G401.6 (cell line): ENCODE measurements around the gene COX5B.
"Not testable (repeated sequence)": the region's sequence is repeated elsewhere in the genome, so short reads cannot be mapped to it uniquely, and the experiment has no call there.

Source experiments
- FAIRE-seq: peaks from 2 replicates; lab custom pipeline; 2012; peaks lifted over from hg19 to GRCh38; lab: Jason Lieb, UNC

Gene COX5B, protein sequence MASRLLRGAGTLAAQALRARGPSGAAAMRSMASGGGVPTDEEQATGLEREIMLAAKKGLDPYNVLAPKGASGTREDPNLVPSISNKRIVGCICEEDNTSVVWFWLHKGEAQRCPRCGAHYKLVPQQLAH

DNA sequence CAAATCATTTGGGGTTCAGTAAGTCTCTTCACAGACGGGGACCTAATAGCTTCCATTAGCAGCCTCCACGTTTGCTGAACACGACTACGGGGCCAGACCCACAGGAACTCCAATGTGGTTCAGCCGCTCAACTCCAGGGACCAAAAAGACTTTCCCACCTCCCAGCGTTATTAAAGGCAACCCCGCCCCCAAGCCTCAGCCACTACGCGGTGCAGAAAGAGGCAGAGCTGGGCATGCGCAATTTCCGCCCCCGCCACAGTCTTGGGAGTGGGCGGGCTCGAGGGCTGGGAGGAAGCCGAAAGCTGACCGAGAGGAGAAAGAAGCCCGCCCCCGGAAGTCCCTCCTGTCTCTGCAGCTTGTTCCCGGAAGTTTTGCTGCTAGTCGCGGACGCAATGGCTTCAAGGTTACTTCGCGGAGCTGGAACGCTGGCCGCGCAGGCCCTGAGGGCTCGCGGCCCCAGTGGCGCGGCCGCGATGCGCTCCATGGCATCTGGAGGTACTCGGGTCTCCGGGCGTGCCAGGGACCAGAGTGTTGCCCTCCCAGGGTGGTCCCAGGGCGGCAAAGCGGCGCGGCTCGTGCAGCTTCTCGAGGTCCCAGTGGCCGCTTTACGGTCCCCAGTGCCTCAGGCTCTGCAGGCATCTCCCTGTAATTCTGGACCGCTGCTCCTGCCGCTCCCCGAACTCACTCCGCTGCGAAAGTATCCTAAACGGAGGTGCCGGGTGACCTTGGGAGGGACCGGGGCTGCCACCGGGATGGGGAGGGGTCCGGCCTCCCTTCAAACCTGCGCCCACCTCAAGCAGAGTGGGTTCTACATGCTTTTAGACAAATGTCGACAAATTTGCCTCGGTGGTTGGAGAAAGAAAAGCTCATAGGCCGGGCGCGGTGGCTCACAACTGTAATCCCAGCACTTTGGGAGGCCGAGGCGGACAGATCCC, at the start of gene COX5B:
TSS of gene COX5B (plus strand) at position 368 of the 935 bp plus-strand sequence. CDS start at position 393, 25 bp downstream.
- FAIRE-seq = peak; percentile 96

DNA sequence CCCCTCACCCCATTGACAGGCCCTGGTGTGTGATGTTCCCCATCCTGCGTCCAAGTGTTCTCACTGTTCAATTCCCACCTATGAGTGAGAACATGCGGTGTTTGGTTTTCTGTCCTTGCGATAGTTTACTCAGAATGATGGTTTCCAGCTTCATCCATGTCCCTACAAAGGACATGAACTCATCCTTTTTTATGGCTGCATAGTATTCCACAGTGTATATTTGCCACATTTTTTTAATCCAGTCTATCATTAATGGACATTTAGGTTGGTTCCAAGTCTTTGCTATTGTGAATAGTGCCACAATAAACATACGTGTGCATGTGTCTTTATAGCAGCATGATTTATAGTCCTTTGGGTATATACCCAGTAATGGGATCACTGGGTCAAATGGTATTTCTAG, 49.7 kb upstream of the COX5B start:
- FAIRE-seq = not testable (repeated sequence)

DNA sequence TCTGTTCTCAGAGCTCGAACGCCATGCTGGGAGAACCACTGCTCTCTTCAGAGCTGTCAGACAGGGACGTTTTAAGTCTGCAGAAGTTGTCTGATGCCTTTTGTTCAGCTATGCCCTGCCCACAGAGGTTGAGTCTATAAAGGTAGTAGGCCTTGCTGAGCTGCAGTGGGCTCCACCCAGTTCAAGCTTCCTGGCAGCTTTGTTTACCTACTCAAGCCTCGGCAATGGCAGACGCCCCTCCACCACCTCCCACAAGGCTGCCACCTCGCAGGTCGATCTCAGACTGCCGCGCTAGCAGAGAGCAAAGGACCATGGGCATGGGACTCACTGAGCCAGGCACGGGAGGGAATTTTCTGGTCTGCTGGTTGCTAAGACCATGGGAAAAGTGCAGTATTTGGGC, 44.3 kb upstream of the COX5B start:
- FAIRE-seq = not testable (repeated sequence)

DNA sequence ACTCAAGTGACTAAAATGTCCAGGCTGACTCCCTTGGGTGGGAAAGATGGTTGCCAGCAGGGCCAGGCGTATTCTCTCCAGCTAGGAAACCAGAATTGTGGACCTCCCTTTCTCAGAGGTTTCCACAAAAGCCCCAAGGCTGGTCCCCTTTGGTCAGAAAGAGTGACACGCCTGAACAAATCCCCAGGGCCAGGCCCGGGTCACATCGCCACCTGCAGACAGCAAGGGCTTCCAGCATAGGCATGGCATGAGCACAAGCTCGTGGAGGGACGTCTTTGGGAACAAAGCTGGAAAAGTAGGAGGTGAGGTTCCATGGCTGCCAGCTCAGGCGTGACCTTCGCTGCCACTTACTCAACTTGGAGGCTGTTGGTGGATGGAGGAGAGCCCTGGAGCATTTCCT, 40.8 kb upstream of the COX5B start:
- not testable (repeated sequence) for FAIRE-seq

DNA sequence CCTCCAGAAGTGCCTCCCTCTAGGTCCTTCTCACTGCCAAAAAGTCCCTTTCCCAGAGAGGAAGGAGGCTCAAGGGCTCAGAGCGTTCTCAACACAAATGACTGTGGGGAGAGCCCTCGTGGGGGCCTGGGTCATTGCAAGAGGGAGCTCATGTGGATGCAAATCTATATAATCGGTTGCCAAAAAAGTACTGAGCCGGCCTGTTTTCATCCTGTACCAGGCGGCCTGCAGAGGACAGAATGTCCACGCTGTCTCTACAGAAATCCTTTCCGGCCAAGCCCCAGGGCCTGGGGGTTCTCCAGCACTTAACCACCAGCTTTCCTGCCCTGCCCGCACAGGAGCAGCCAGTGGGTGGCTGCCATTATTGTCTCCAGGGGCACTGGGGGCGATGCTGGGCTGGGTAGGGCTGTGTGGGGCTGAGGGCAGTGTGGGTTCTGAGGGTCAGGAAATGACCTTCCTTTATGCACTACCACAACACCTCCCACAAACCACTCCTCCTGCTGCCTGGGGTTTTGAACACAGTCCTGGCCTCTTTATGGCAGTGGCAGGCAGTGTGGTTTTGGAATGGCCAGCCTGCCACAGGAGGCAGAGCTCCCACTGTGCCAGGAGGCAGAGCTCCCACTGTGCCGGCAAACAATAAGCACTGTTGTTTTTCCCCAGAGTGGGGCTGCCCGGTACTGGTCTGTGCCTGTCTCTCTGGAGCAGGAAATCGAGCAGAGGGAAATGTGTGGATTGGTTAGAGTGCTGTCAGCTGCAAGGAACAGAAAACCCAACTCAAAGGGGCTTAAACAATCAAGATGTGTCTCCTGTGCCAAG, 40.1 kb upstream of the COX5B start:
- FAIRE-seq = not testable (repeated sequence)

DNA sequence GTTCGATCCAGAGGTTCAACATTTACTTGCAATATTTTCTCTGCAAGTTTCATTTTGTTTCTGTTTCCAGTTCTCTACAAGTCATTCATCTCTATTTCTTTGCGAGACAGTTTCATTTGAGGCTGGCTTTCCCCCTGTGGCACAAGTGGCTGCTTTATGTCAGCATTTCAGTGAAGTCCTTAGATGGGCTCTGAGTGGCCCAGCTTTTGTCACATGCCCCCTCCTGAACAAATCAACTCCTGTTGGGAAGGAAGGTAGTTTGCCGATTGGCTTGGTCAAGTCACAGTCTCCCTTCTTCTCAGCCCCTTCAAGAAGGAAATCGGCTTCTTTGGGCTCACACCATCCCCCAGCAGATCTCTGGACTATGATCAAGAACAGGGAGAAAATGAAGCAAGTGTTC, 37.1 kb upstream of the COX5B start:
- FAIRE-seq = not testable (repeated sequence)

DNA sequence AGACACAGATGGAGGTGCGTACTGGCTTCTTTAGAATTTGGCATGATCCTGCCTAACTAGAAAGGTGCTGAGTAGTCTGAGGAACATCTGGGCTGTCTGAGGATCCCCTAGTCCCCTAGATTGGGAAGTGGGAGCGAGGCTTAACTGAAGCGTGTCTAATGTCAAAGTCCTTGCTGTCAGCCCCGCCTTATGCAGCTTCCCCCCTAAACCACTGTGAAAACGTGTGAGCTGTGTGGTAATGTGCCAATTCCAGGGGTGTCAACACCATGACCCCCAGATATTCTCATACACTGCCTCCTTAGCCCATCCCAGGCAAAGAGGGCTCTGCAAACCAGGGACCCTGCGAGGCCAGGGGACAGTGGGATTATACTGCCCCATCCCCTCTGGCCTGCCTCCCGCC, 34.0 kb upstream of the COX5B start:
- not testable (repeated sequence) for FAIRE-seq

DNA sequence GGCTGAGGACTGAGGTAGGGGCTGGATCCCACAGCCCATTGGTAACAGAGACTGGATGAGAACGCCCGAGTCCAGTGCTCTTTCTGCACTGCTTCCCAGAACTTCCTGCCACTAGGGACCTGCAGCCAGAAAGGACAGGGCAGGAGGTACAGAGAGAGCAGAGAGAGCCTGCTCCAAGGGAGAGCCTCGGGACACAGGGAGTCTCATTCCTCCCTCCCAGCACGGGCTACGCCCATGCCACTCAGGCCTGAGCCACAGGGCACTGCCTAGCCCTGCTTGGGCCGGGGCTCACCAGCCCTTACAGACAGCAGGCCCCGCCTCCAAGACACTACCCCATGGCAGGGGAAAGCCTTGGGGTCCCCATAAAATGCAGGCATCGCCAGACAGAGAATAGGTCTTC, 30.1 kb upstream of the COX5B start:
- not testable (repeated sequence) for FAIRE-seq

DNA sequence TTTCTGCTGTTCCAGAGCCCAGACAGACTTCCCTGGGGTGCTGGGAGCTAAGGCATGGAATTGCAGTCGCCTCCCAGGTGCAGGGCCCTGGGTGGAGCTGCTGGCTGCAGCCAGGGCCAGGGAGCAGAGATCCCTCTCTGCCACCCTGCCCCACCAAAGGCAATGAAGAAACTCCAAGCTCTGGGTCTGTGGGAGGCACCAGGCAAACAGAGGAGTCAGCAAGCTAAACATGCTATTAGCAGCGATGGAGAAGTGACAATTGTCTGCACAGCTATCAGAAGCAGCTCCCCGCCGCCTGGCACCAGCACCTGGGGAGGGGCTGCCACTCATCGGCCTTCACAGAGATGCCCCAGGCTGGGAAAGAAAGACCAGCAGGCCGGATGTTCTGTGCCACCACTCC, 28.0 kb upstream of the COX5B start:
- no peak for FAIRE-seq

DNA sequence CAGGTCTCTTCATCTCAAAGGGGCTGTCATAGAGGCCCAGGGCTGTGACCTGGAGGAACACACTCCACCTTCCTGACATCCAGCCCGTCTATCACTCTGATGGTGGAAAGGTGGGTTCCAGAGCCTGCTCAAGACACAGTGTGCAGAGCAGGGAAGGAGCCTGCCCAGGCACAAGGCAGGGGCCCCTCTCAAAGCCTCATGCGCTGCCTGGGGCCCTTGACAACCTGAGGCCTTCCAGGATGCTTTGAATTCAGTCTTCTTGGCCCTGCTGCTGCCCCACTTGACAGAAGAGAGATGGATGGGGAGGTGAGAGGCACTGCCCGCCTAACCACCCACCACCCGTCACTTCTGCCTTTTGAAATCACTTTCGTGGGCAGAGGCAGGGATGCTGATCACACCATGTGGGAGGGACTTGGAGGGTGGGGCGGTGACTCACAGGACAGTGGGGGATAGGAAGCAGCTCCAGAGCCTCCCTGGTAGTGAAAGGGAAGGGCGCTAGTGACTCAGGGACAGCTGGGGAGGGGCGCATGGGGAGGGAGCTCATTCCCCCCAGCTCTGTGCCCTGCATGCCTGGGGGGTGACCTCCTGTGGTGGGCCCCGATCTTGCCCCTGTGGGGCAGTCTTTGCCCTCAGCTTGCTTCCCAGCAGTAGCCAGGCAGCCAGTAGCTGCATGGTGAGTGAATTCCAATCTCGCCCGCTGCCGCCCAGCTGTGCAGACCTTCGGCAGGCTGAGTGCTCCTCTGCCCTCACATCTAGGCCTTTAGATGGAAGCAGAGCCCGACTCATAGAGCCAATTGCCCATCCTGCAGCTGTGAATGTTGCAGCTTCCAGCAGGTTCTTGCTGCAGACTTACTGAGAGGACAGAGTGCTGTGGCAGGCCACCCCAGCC, 26.7 kb upstream of the COX5B start:
- FAIRE-seq = not testable (repeated sequence)

DNA sequence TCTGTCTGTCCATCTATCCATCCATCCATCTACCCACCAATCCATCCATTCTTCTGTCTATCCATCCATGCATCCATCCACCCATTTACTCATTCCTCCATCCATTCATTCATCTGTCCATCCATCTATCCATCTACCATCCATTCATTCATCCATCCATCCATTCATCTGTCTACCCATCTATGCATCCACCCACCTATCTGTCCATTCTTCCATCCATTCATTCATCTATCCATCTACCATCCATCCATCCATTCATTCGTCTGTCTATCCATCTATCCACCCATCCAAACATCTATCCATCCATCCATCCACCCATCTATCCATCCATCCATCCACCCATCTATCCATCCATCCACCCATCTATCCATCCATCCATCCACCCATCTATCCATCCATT, 25.4 kb upstream of the COX5B start:
- FAIRE-seq = not testable (repeated sequence)

DNA sequence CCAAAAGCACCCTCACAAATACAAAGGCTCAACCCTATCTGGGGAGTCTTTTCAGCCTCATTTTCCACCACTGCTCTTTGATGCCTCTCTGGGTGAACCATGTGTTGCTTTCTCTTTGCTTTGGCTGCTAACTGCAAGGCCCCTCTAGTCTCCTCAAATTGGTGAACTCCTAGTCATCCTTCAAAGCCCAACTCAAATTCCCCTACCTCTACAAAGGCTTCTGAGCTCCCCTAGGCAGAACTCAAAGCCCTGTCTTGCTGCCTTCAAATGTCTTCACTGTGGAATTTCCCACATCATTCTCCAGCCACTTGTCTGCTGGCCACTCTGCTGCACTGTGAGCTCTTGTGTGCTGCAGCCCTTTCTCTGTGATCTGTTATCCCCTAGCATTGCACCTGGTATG, 22.9 kb upstream of the COX5B start:
- FAIRE-seq = not testable (repeated sequence)

DNA sequence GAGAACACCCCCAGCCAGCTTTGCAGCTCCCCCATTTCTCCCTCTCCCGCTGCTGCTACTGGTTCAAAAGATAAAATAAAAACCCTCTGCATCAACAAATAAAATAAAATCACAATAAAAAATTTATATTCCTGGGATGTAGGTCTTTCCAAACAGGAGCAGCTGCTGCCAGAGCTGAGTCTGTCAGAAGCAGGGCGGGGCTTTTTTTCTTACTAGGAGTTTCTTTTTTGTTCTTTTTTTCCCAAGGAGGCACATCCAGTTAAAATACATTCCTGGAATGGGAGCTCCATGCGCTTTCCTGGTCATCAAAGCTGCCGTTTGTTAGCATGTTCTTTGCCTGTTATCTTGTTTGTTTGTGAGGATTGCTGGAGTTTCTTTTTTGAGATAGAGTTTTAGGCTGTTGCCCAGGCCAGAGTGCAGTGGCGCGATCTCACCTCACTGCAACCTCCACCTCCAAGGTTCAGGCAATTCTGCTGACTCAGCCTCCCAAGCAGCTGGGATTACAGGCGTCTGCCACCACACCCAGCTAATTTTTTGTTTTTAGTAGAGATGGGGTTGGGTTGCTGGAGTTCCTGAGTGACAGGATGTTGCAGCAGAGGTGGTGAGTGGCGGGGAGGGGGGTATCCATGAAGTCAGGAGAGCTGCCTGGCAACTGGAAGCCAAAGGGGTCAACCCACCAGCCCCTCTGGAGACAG, 20.4 kb upstream of the COX5B start:
- FAIRE-seq = not testable (repeated sequence)

DNA sequence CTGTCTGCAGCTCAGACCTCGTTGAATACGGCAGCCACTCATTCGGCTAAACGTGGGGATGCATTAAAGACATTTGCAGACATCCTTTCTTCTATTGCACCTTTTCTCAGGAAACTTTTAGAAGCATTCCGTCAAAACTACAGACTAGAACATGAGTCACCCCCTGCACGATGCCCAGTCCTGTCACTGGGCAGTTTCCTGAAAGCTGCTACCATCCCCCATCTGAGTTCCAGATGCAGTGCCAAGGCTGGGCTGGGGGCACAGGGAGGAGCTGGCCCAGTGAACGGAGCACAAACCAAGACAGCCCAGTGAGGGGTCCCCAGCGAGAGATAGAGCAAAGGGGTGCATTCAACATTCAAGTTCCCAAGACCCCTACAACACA, 19.8 kb upstream of the COX5B start:
- FAIRE-seq = not testable (repeated sequence)

DNA sequence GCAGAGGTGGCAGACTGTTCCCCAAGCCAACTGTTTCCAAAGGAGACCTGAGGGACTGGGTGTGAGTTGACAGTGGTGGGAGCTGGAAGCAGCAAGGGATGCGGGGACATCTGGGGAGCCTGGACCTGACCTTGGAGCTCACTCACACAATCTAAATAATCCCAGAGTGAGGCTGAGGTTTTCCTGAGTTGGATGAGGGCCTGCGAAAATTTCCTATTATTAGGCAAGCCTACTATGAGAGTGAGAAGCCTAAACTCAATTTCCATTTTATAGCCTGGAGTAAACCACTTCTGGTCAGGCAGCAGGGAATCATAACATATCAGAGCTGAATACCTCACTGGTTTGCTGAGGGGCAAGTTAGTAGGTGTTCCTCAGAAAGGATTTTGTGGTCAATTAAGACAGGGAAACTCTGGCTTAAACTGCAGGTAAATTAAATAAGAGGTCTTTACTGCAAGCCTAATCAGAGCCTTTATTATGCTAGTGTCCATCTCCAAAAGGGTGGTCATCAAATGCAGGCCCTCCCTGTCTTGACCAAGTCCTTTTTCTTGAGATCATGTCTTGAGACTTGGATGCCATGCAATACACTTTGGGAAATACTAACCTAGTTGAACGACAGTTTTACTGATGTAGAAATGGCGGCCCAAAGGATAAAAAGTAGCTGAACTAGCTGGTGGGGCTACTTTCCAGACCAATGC, 1.7 kb upstream of the COX5B start:
- FAIRE-seq = no peak

DNA sequence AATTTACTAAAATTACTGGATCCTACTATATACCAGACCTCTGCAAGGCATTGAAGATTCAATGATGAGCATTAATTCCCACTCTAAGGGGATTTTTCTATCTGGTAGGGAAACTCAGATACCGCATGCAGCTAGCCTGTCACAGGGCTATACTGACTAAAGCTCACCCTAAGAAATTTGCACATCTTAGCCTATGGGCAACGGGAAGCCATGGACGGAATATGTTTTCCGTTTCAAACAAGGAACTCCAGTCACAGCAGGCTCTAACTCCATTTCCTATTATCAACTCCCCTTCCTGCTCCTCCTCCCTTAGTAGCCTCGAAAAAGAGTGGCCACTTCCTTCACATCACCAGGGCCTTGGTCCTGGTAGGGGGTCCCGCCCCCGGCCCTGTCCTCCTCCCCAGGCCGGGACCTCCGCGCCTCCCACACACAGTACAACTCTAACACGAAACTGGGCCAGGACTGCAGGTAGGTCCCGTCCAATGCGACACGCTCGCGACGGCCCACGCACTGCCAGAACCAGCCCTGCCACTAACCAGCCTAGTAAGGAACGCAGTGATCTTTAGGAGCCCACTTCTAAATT, 659 bp upstream of the COX5B start:
- no peak for FAIRE-seq

DNA sequence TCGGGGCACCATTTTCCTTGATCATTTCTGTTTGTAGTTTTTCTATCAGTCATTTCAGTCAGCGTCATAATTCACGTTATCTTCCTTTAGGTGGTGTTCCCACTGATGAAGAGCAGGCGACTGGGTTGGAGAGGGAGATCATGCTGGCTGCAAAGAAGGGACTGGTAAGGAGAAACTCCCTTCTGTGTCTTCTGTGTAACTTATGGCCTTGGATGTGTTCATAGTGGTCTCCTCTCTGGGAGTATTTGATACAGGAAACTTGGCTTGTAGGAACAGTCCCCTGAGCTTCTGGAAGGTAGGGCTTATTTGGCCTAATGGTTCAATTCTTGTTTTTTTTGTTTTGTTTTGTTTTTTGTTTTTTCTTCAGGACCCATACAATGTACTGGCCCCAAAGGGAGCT, 1.1 kb downstream of the COX5B start:
- no peak for FAIRE-seq

DNA sequence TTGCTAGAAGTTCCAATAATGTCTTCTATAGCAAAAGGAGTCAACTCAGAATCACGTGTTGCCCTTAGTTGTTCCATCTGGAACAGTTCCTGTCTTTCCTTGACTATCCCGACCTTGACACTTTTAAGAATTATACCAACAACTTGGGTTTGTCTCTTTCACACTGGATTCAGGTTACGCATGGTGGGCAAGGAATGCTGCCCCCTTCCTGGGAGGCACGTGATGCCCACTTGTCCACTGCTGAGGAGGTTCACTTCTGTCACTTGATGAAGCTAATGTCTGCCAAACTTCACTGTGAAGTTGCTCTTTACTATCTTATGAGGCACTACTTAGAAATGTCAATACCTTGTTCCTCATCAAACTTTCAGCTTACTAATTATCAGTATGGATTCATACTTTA, 5.3 kb downstream of the COX5B start:
- no peak for FAIRE-seq

DNA sequence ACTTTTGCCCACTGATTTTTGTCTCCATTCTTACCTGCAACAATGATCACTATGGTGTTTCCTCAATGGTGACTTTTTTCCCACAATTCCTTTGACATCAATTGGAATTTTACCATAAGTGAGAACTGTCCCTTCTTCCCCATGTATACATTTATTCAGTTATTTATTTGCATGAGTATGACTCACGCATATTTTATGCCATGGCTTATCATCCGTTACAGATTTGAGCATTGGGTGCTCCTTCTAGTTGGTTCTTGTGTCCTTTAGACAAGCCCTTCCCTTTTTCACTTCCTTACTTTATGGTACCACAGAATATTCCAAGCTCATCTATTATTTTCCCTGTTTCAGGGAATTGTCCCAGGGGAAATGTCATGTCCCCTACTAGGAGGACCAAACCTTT, 7.6 kb downstream of the COX5B start:
- no peak for FAIRE-seq

DNA sequence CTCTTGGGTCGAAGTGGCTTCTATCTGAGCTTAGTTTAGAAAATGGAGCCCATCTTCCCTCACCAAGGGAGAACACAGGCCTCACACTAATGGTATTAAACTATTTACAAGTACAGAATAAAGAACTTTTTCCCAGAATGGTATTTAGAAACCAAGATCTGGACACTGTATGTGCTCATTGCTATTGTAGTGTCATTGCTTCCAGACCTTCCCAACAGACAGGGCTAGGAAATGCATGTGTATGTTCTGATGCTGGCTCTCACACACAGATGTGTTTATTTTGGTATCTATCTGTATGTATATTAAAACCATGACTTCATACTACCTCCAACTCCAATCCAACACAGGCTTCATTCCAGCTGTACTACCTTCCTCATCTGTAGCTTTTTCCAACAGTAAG, 8.0 kb downstream of the COX5B start:
- no peak for FAIRE-seq
